Liver (tissue), 9 donors: ENCODE data around the gene ITGB2. TPM values are rescaled to one million over a fixed set of nuclear protein-coding genes. Genes with fewer than 3 reads are reported as not detected.

Experiments used
- DNase-seq: peaks from one replicate; pipeline ENCODE4 v3.0.0-alpha.2; 2017; ENCODE audit warnings: low spot score
- H3K27ac ChIP-seq, 2 donors: one replicate each; pipeline ENCODE4 v1.7.0; 2013; ENCODE audit warnings: inconsistent platforms in 2 of 2, low read length in 2 of 2, control low read depth in 1 of 2, low read depth in 1 of 2, mild to moderate bottlenecking in 1 of 2
- H3K27me3 ChIP-seq, 4 donors: one replicate each; pipeline versions ENCODE4 v1.6.1 to v1.7.0; 2013; ENCODE audit warnings: low read length in 3 of 4, inconsistent platforms in 1 of 4, mild to moderate bottlenecking in 1 of 4, moderate library complexity in 1 of 4; ENCODE audit not compliant: control insufficient read depth in 4 of 4, insufficient read depth in 4 of 4
- H3K36me3 ChIP-seq, 4 donors: one replicate each; pipeline versions ENCODE4 v1.6.1 to v1.7.0; 2013; ENCODE audit warnings: low read length in 3 of 4, mild to moderate bottlenecking in 3 of 4, low read depth in 1 of 4, moderate library complexity in 1 of 4; ENCODE audit not compliant: control insufficient read depth in 4 of 4, insufficient read depth in 3 of 4
- H3K4me1 ChIP-seq, 4 donors: one replicate each; pipeline versions ENCODE4 v1.6.1 to v1.7.0; 2013; ENCODE audit warnings: low read length in 3 of 4, mild to moderate bottlenecking in 3 of 4, moderate library complexity in 1 of 4; ENCODE audit not compliant: control insufficient read depth in 4 of 4, insufficient read depth in 4 of 4
- H3K4me3 ChIP-seq, 3 donors: one replicate each; pipeline versions ENCODE4 v1.6.1 to v1.7.0; 2013; ENCODE audit warnings: low read length in 3 of 3, control low read depth in 1 of 3, low read depth in 1 of 3, mild to moderate bottlenecking in 1 of 3
- H3K9ac ChIP-seq, 2 donors: one replicate each; pipeline ENCODE4 v1.7.0; 2013; ENCODE audit warnings: low read length in 2 of 2, mild to moderate bottlenecking in 2 of 2, moderate library complexity in 2 of 2, control low read depth in 1 of 2, low read depth in 1 of 2
- H3K9me3 ChIP-seq, 4 donors: one replicate each; pipeline versions ENCODE4 v1.6.1 to v1.7.0; 2013; ENCODE audit warnings: low read length in 3 of 4; ENCODE audit not compliant: control insufficient read depth in 4 of 4
- ATF3 ChIP-seq: IDR thresholded peaks from 2 replicates; pipeline ENCODE4 v1.6.1; 2016; ENCODE audit warnings: antibody characterized with exemption
- CTCF ChIP-seq: fragments of 150-350 bp; IDR thresholded peaks from 2 replicates; pipeline ENCODE4 v1.5.1; 2017; ENCODE audit warnings: improper control_type of control experiment, low read depth, low read length; ENCODE audit not compliant: missing input control
- EGR1 ChIP-seq, 2 donors: IDR thresholded peaks; 2 replicates each; pipeline ENCODE4 v1.6.1; 2016 to 2018; ENCODE audit warnings: antibody characterized with exemption in 2 of 2, low read depth in 2 of 2
- FOXA2 ChIP-seq: IDR thresholded peaks from 2 replicates; pipeline ENCODE4 v1.6.1; 2016; ENCODE audit warnings: antibody characterized with exemption
- HNF4A ChIP-seq, 2 donors: conservative IDR thresholded peaks; 2 replicates each; pipeline ENCODE4 v1.6.1; 2016; ENCODE audit warnings: antibody characterized with exemption in 2 of 2, mild to moderate bottlenecking in 2 of 2
- JUND ChIP-seq, 2 donors: IDR thresholded peaks; 2 replicates each; pipeline ENCODE4 v1.6.1; 2016; ENCODE audit warnings: antibody characterized with exemption in 2 of 2
- MAX ChIP-seq: IDR thresholded peaks from 2 replicates; pipeline ENCODE4 v1.6.1; 2016; ENCODE audit warnings: antibody characterized with exemption
- NR2F2 ChIP-seq: IDR thresholded peaks from 2 replicates; pipeline ENCODE4 v1.6.1; 2016; ENCODE audit warnings: antibody characterized with exemption
- RAD21 ChIP-seq, 2 donors: IDR thresholded peaks; 2 replicates each; pipeline ENCODE4 v1.6.1; 2016; ENCODE audit warnings: antibody characterized with exemption in 2 of 2, mild to moderate bottlenecking in 2 of 2
- REST ChIP-seq: IDR thresholded peaks from 2 replicates; pipeline ENCODE4 v1.6.1; 2016; ENCODE audit warnings: antibody characterized with exemption, mild to moderate bottlenecking
- RXRA ChIP-seq, 2 donors: IDR thresholded peaks; 2 replicates each; pipeline ENCODE4 v1.6.1; 2017 to 2018; ENCODE audit warnings: antibody characterized with exemption in 2 of 2, mild to moderate bottlenecking in 1 of 2
- SP1 ChIP-seq: IDR thresholded peaks from 2 replicates; pipeline ENCODE4 v1.6.1; 2018; ENCODE audit warnings: antibody characterized with exemption, mild to moderate bottlenecking
- TAF1 ChIP-seq: conservative IDR thresholded peaks from 2 replicates; pipeline ENCODE4 v1.6.1; 2016; ENCODE audit warnings: antibody characterized with exemption, mild to moderate bottlenecking
- YY1 ChIP-seq: IDR thresholded peaks from 2 replicates; pipeline ENCODE4 v1.6.1; 2016; ENCODE audit warnings: antibody characterized with exemption, mild to moderate bottlenecking
- ZBTB33 ChIP-seq: IDR thresholded peaks from 2 replicates; pipeline ENCODE4 v1.6.1; 2016; ENCODE audit warnings: antibody characterized with exemption
- WGBS: extraction: QIAGEN DNeasy Blood & Tissue Kit; methylation state at CpG from one replicate; pipeline ENCODE4 v1.1.7; 2013; 5-methylcytosine and 5-hydroxymethylcytosine counted together
- polyA plus RNA-seq, 2 donors: library from polyadenylated mRNA; stranded (reverse) in 1 of 2; unstranded in 1 of 2; fragments of 200-250 nt in 1 of 2; fragments of >200 nt in 1 of 2; fragmentation: Nextera tagmentation in 1 of 2; extraction: Ambion mirVana in 1 of 2; gene quantifications; one replicate each; pipeline versions ENCODE4 v1.2.1 to v1.2.3, GENCODE V29; 2013 to 2015
- total RNA-seq, 2 donors: library from RNA; depleted of rRNA; stranded (reverse); fragments of >200 nt; gene quantifications; one replicate each; pipeline ENCODE4 v1.2.3, GENCODE V29; 2014
- donor health status: healthy.
- donor health status: healthy.
- donor health status: healthy.
- donor health status: healthy.
- donor health status: healthy.

Gene ITGB2
- total and polyA plus RNA-seq, 4 donors, result 9.6 to 50.6 (median 28.7) TPM

GRCh38 chr21:44957047-44957831 lies 36.5 kb upstream of the ITGB2 start:
- 93% methylated on average over 22 of the region's 22 CpGs for WGBS
- Histone ChIP-seq H3K4me1 (peaks cover 3 to 18% (median 12%) of the 10 kb centered on the region in 4 donors), H3K9me3 (no peaks in the 10 kb centered on the region), H3K27me3 (no peaks in the 10 kb centered on the region), H3K36me3 (peaks cover 5 to 19% (median 9%) of the 10 kb centered on the region in 4 donors), H3K27ac (no peak overlapping the region), H3K4me3 (no peak overlapping the region), H3K9ac (no peak overlapping the region)
- TF ChIP-seq ZBTB33 (no peak), JUND (IDR thresholded peaks at IDR 0.05) (no peak), RXRA (IDR thresholded peaks at IDR 0.05) (no peak), TAF1 (no peak)
- no peak for DNase-seq

GRCh38 chr21:44956356-44957046 lies 35.8 kb upstream of the ITGB2 start:
- no peak for TF ChIP-seq SP1
- TF ChIP-seq RXRA (IDR thresholded peaks at IDR 0.05), result no peak
- TF ChIP-seq NR2F2, result no peak
- TF ChIP-seq MAX, result no peak
- TF ChIP-seq CTCF, result no peak
- TF ChIP-seq EGR1 (IDR thresholded peaks at IDR 0.05; ENCODE audit: low read depth in 2 of 2), result no peak
- TF ChIP-seq ATF3, result no peak
- TF ChIP-seq YY1, result no peak
- TF ChIP-seq RAD21 (IDR thresholded peaks at IDR 0.05), result no peak
- no peak for TF ChIP-seq TAF1
- TF ChIP-seq FOXA2, result no peak
- TF ChIP-seq REST, result no peak
- no peak for TF ChIP-seq HNF4A (conservative IDR thresholded peaks at IDR 0.05)
- H3K36me3 ChIP-seq, result peaks cover 5 to 19% (median 8%) of the 10 kb centered on the region in 4 donors
- H3K4me3 ChIP-seq, result no peak overlapping the region
- no peak overlapping the region for H3K9ac ChIP-seq
- H3K27me3 ChIP-seq, result no peaks in the 10 kb centered on the region
- no peak overlapping the region for H3K27ac ChIP-seq
- WGBS, result 95% methylated on average over 35 of the region's 35 CpGs
- H3K9me3 ChIP-seq, result no peaks in the 10 kb centered on the region
- H3K4me1 ChIP-seq, result peaks cover 5 to 18% (median 12%) of the 10 kb centered on the region in 4 donors
- DNase-seq, result no peak
